Keratinocyte (primary cell): ENCODE measurements around the gene TNIK. TPM values are rescaled to one million over a fixed set of nuclear protein-coding genes. Genes with fewer than 3 reads are reported as not detected.

Experiments used
- DNase-seq: peaks from one replicate; pipeline ENCODE4 v3.0.0-alpha.2; 2011; ENCODE audit warnings: low read depth, missing footprints, low spot score
- FAIRE-seq: peaks from 2 replicates; lab custom pipeline; 2011; peaks lifted over from hg19 to GRCh38; lab: Jason Lieb, UNC
- H2AFZ ChIP-seq: 2 replicates; pipeline ENCODE4 v1.6.0; 2012; ENCODE audit warnings: low read length, control low read depth, inconsistent platforms; ENCODE audit not compliant: control insufficient read depth
- H3K27ac ChIP-seq: 2 replicates; pipeline ENCODE4 v1.5.1; 2011; ENCODE audit warnings: low read length; ENCODE audit not compliant: control insufficient read depth, insufficient read depth
- H3K27me3 ChIP-seq: 3 replicates; pipeline ENCODE4 v1.6.0; 2011; ENCODE audit warnings: low read length; ENCODE audit not compliant: control insufficient read depth, insufficient read depth; ENCODE audit errors: extremely low read depth
- H3K36me3 ChIP-seq, 2 experiments: 2 replicates in 1 of 2; 3 replicates in 1 of 2; pipeline ENCODE4 v1.5.1; 2011; ENCODE audit warnings: low read length in 2 of 2, mild to moderate bottlenecking in 1 of 2; ENCODE audit not compliant: control insufficient read depth in 2 of 2, insufficient read depth in 2 of 2; ENCODE audit errors: extremely low read depth in 1 of 2
- H3K4me1 ChIP-seq: 3 replicates; pipeline ENCODE4 v1.5.1; 2011; ENCODE audit warnings: low read length; ENCODE audit not compliant: control insufficient read depth, insufficient read depth; ENCODE audit errors: extremely low read depth
- H3K4me2 ChIP-seq: 3 replicates; pipeline ENCODE4 v1.6.0; 2011; ENCODE audit warnings: low read depth, low read length; ENCODE audit not compliant: control insufficient read depth, insufficient read depth; ENCODE audit errors: extremely low read depth
- H3K4me3 ChIP-seq, 3 experiments: fragments of 200-600 bp in 1 of 3; sonication (generic) in 1 of 3; 2 replicates in 2 of 3; 3 replicates in 1 of 3; pipeline ENCODE4 v1.5.1; 2011 to 2016; ENCODE audit warnings: low read length in 3 of 3, mild to moderate bottlenecking in 3 of 3, control low read depth in 2 of 3, inconsistent platforms in 1 of 3, low read depth in 1 of 3, mixed read lengths in 1 of 3, mixed run types in 1 of 3, moderate library complexity in 1 of 3; ENCODE audit not compliant: control insufficient read depth in 2 of 3, insufficient read depth in 2 of 3; ENCODE audit errors: extremely low read depth in 1 of 3
- H3K79me2 ChIP-seq: 2 replicates; pipeline ENCODE4 v1.6.0; 2012; ENCODE audit warnings: low read length; ENCODE audit not compliant: control insufficient read depth, insufficient read depth
- H3K9ac ChIP-seq: 3 replicates; pipeline ENCODE4 v1.6.0; 2011; ENCODE audit warnings: low read length; ENCODE audit not compliant: control insufficient read depth, insufficient read depth; ENCODE audit errors: extremely low read depth
- H3K9me1 ChIP-seq: 3 replicates; pipeline ENCODE4 v1.6.0; 2011; ENCODE audit warnings: low read length; ENCODE audit not compliant: control insufficient read depth, insufficient read depth; ENCODE audit errors: extremely low read depth
- H3K9me3 ChIP-seq: 2 replicates; pipeline ENCODE4 v1.5.1; 2012; ENCODE audit warnings: low read depth, low read length; ENCODE audit not compliant: control insufficient read depth
- H4K20me1 ChIP-seq: 3 replicates; pipeline ENCODE4 v1.6.0; 2011; ENCODE audit warnings: low read length; ENCODE audit not compliant: control insufficient read depth, insufficient read depth; ENCODE audit errors: extremely low read depth
- EZH2 ChIP-seq: IDR thresholded peaks from one replicate; pipeline ENCODE4 v1.6.1; 2012; ENCODE audit warnings: inconsistent platforms, mild to moderate bottlenecking, low read length, moderate library complexity
- dilution Hi-C: fragments of 300-500 bp; cut with MboI; formaldehyde crosslinking; loops from one replicate; pipeline ENCODE4 v1.7.0; 2020; ENCODE audit warnings: low sequenced_read_pairs; ENCODE audit not compliant: extremely low pct_ligation_motif_present
- polyA plus RNA-seq, 5 experiments: library from polyadenylated mRNA; depleted of rRNA in 3 of 5; stranded (reverse) in 3 of 5; stranded (forward) in 1 of 5; unstranded in 1 of 5; fragments of >200 nt; gene quantifications; 1 replicate in 1 of 5; 2 replicates in 3 of 5; 3 replicates in 1 of 5; pipeline versions ENCODE4 v1.2.1 to v1.2.3, GENCODE V29; 2011 to 2012; ENCODE audit warnings: missing spikeins in 2 of 5, low read depth in 1 of 5, low replicate concordance in 1 of 5
- TF ChIP-seq, protein P1 (sequence below), 3 experiments: IDR thresholded peaks in 1 of 3; conservative IDR thresholded peaks in 1 of 3; optimal IDR thresholded peaks in 1 of 3; 2 replicates in 2 of 3; 3 replicates in 1 of 3; pipeline versions ENCODE3 to v1.5.1; 2011; ENCODE audit warnings: low read length in 3 of 3, mild to moderate bottlenecking in 3 of 3, moderate library complexity in 2 of 3, control low read depth in 1 of 3, inconsistent platforms in 1 of 3; ENCODE audit not compliant: insufficient read depth in 2 of 3; ENCODE audit errors: extremely low read depth in 1 of 3

The TNIK gene
- polyA plus RNA-seq, 1 donor (not counting 4 experiments of a cell fraction or from before 2014, with no cell fraction given): 4.4 TPM

DNA sequence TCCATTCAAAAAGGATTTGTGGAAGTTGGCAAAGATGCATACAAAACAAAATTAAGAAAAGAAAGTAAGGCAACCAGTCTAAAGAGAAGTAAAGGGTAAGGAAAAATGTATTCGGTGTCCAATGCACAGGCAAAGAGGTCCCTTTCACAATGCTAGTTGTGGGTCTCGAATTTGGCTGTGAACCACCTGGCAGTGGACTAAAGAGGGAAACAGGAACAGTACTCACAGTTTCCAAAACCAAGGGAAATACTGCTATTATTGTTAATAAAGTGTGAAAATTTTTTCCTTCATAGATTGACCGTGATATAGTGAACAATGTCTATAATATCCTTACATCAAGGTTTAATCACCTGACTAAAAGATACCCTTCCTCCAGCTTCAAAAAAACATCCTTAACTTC is 57.9 kb downstream of the TNIK start:
- H3K27ac ChIP-seq: no peak overlapping the region
- no peaks in the 10 kb centered on the region for H3K9me1 ChIP-seq
- no peak for DNase-seq
- no peaks in the 10 kb centered on the region for H3K79me2 ChIP-seq
- no peak overlapping the region for H3K4me2 ChIP-seq
- H3K9me3 ChIP-seq: no peaks in the 10 kb centered on the region
- no peak overlapping the region for H3K4me3 ChIP-seq
- no peak overlapping the region for H3K9ac ChIP-seq
- dilution Hi-C loops: no loop called here
- no peaks in the 10 kb centered on the region for H3K36me3 ChIP-seq
- no peak overlapping the region for H2AFZ ChIP-seq
- no peak for TF ChIP-seq EZH2
- TF ChIP-seq, protein P1, sequence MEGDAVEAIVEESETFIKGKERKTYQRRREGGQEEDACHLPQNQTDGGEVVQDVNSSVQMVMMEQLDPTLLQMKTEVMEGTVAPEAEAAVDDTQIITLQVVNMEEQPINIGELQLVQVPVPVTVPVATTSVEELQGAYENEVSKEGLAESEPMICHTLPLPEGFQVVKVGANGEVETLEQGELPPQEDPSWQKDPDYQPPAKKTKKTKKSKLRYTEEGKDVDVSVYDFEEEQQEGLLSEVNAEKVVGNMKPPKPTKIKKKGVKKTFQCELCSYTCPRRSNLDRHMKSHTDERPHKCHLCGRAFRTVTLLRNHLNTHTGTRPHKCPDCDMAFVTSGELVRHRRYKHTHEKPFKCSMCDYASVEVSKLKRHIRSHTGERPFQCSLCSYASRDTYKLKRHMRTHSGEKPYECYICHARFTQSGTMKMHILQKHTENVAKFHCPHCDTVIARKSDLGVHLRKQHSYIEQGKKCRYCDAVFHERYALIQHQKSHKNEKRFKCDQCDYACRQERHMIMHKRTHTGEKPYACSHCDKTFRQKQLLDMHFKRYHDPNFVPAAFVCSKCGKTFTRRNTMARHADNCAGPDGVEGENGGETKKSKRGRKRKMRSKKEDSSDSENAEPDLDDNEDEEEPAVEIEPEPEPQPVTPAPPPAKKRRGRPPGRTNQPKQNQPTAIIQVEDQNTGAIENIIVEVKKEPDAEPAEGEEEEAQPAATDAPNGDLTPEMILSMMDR (optimal IDR thresholded peaks at IDR 0.05 in 1 of 3, IDR thresholded peaks at IDR 0.05 in 1 of 3, conservative IDR thresholded peaks at IDR 0.05 in 1 of 3; ENCODE audit: extremely low read depth in 1 of 3, insufficient read depth in 2 of 3, low read length in 3 of 3): no peak
- no peaks in the 10 kb centered on the region for H4K20me1 ChIP-seq
- no peak for FAIRE-seq
- H3K4me1 ChIP-seq: peaks cover under 1% of the 10 kb centered on the region
- no peaks in the 10 kb centered on the region for H3K27me3 ChIP-seq

DNA sequence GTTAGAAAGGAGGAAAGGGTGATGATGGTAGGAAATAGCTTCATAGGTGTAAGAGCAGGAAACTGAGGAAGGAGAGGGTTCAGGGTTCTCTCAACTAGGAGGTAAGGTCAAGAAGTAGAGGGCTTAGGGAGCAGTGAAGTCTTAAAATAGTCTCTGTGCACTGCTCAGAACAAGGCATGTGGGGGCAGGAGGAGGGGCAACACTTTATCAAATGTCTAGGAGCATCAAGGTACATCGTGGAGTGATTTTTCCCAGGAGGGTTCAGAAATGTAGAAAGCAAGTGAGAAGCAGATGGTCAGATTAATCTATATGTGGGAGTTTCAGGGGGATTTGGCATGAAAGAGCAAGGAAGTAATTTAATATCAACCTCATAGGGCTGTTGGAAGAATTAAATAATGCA is 58.8 kb downstream of the TNIK start:
- Histone ChIP-seq H2AFZ (no peak overlapping the region), H4K20me1 (no peaks in the 10 kb centered on the region), H3K79me2 (no peaks in the 10 kb centered on the region), H3K4me1 (no peaks in the 10 kb centered on the region), H3K4me3 (no peak overlapping the region), H3K9ac (no peak overlapping the region), H3K4me2 (no peak overlapping the region), H3K27ac (no peak overlapping the region), H3K9me3 (no peaks in the 10 kb centered on the region), H3K9me1 (no peaks in the 10 kb centered on the region), H3K27me3 (no peaks in the 10 kb centered on the region), H3K36me3 (no peaks in the 10 kb centered on the region)
- dilution Hi-C loops: no loop called here
- FAIRE-seq (no peak), DNase-seq (no peak)
- no peak for TF ChIP-seq EZH2
- TF ChIP-seq, protein P1 (optimal IDR thresholded peaks at IDR 0.05 in 1 of 3, IDR thresholded peaks at IDR 0.05 in 1 of 3, conservative IDR thresholded peaks at IDR 0.05 in 1 of 3; ENCODE audit: extremely low read depth in 1 of 3, insufficient read depth in 2 of 3, low read length in 3 of 3): no peak
